Measurements from ENCODE around the gene KCTD20. TPM values are rescaled to one million over a fixed set of nuclear protein-coding genes. Genes with fewer than 3 reads are reported as not detected.

The KCTD20 gene
- total and polyA plus RNA-seq, 10 of the 15 experiments (the other 5 are each of a cell fraction or from before 2014, with no cell fraction given), result 18.1 to 77.0 (median 50.5) TPM

GRCh38 chr6:36432151-36432671, 10.6 kb upstream of the KCTD20 start (continued):
- TF ChIP-seq SKIL (IDR thresholded peaks at IDR 0.05; ENCODE audit: low read depth, poor library complexity, severe bottlenecking) (peak; percentile 75), ATF2 (IDR thresholded peaks at IDR 0.05; ENCODE audit: low read length) (peak; percentile 85), NRF1 (conservative IDR thresholded peaks at IDR 0.05; ENCODE audit: low read depth, low read length) (no peak), SMAD1 (IDR thresholded peaks at IDR 0.05; ENCODE audit: low read depth, partially characterized antibody) (no peak), ZNF207 (IDR thresholded peaks at IDR 0.05; ENCODE audit: borderline replicate concordance) (no peak), NR2C1 (IDR thresholded peaks at IDR 0.05) (no peak), SREBF1 (IDR thresholded peaks at IDR 0.05; ENCODE audit: low read length) (no peak), RUNX3 (IDR thresholded peaks at IDR 0.05; ENCODE audit: low read length) (peak; percentile 98), SREBF2 (IDR thresholded peaks at IDR 0.05; ENCODE audit: low read length) (no peak), KLF5 (IDR thresholded peaks at IDR 0.05; ENCODE audit: partially characterized antibody) (no peak), RCOR1 (conservative IDR thresholded peaks at IDR 0.05; ENCODE audit: low read depth, low read length) (no peak), RELA (IDR thresholded peaks at IDR 0.05; ENCODE audit: borderline replicate concordance, partially characterized antibody) (no peak), PML (IDR thresholded peaks at IDR 0.05; ENCODE audit: low read length) (0 out of 2 replicates have a peak, but pooled peaks have one; percentile 28), KAT2A (conservative IDR thresholded peaks at IDR 0.05; ENCODE audit: control insufficient read depth, low read depth, low read length) (no peak), HDAC2 (IDR thresholded peaks at IDR 0.05) (no peak), MTA3 (IDR thresholded peaks at IDR 0.05; ENCODE audit: borderline replicate concordance, low read length) (peak; percentile 64; the same call in 1 of the 2 replicates), GATAD2B (conservative IDR thresholded peaks at IDR 0.05; ENCODE audit: low read depth) (no peak), RBBP5 (conservative IDR thresholded peaks at IDR 0.05) (no peak), SPI1 (IDR thresholded peaks at IDR 0.05; ENCODE audit: borderline replicate concordance, insufficient read depth, low read depth, low read length) (no peak), MLLT1 (IDR thresholded peaks at IDR 0.05) (0 out of 2 replicates have a peak, but pooled peaks have one; percentile 18), SUPT20H (IDR thresholded peaks at IDR 0.05; ENCODE audit: borderline replicate concordance, control insufficient read depth, low read depth, low read length) (no peak), ZNF24 (IDR thresholded peaks at IDR 0.05) (no peak), ZNF622 (IDR thresholded peaks at IDR 0.05) (no peak), YBX1 (IDR thresholded peaks at IDR 0.05) (no peak), SMC3 (IDR thresholded peaks at IDR 0.05; ENCODE audit: borderline replicate concordance, low read length) (no peak), POU2F2 (IDR thresholded peaks at IDR 0.05; ENCODE audit: borderline replicate concordance, low read depth, low read length) (no peak), MXI1 (IDR thresholded peaks at IDR 0.05; ENCODE audit: low read depth, low read length) (no peak), NFYA (IDR thresholded peaks at IDR 0.05; ENCODE audit: borderline replicate concordance, low read depth, low read length) (no peak), TCF7 (IDR thresholded peaks at IDR 0.05; ENCODE audit: borderline replicate concordance) (no peak), FOS (IDR thresholded peaks at IDR 0.05; ENCODE audit: borderline replicate concordance, extremely low read depth, insufficient read length) (no peak), HCFC1 (IDR thresholded peaks at IDR 0.05; ENCODE audit: low read length) (no peak)
